Measurements from ENCODE around the gene MB.

MB gene

DNA sequence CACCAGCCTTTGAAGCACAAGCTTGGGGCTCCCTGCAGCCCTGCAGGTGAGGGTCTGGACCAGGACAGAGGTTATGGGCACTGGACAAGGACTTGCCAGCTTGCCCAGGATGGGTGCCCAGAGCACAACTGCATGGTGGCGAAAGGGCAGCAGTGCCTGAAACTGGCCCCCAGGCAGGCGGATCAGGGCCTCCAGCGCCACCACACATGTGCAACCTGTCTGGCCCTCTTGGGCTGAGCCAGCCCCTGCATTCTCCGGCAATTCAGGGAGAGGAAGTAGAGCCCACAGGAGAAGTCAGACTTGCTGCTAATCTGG lies 18.8 kb downstream of the MB start:
- Histone ChIP-seq H3K27me3 (peaks cover 9% of the 10 kb centered on the region), H3K4me3 (ENCODE audit: low read depth in 1 of 2, low read length in 1 of 2) (no peak overlapping the region), H3K36me3 (no peaks in the 10 kb centered on the region), H3K4me1 (ENCODE audit: control insufficient read depth in 1 of 2, insufficient read depth in 1 of 2, low read depth in 1 of 2, low read length in 1 of 2) (peaks cover 3 to 7% of the 10 kb centered on the region in 2 experiments), H3K9me3 (no peaks in the 10 kb centered on the region), H3K27ac (no peak overlapping the region)
- no peak for TF ChIP-seq CTCF (IDR thresholded peaks at IDR 0.05)

GRCh38 chr22:35597692-35598395 lies 19.3 kb downstream of the MB start:
- Histone ChIP-seq H3K4me3 (ENCODE audit: low read depth in 1 of 2, low read length in 1 of 2) (no peak overlapping the region), H3K27ac (no peak overlapping the region), H3K36me3 (no peaks in the 10 kb centered on the region), H3K27me3 (peaks cover 9% of the 10 kb centered on the region), H3K4me1 (ENCODE audit: control insufficient read depth in 1 of 2, insufficient read depth in 1 of 2, low read depth in 1 of 2, low read length in 1 of 2) (peaks cover 3 to 7% of the 10 kb centered on the region in 2 experiments), H3K9me3 (no peaks in the 10 kb centered on the region)
- TF ChIP-seq CTCF (IDR thresholded peaks at IDR 0.05): no peak

DNA sequence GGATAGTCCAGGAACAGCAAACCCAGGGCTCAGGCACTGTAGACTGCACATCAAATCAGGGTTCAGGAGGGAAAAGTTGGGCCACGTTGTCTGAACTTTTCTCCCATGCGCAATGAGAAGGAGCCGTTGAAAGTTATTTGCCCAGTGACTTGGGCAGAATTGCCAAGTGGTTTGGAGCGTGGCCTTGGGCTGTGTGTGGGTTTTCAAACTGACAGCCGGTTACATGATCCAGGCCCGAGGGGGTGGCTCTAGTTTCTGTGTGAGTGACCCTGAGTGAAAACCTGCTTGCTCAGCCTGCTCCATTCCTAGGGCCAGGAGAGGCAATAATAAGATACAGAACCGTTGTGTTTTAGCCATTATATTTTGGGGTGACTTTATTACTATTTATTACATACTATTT lies 20.3 kb downstream of the MB start:
- no peak overlapping the region for H3K4me3 ChIP-seq (ENCODE audit: low read depth in 1 of 2, low read length in 1 of 2)
- H3K9me3 ChIP-seq: no peaks in the 10 kb centered on the region
- H3K36me3 ChIP-seq: no peaks in the 10 kb centered on the region
- H3K27me3 ChIP-seq: peaks cover 9% of the 10 kb centered on the region
- TF ChIP-seq CTCF (IDR thresholded peaks at IDR 0.05): no peak
- no peaks in the 10 kb centered on the region for H3K4me1 ChIP-seq (ENCODE audit: control insufficient read depth in 1 of 2, insufficient read depth in 1 of 2, low read depth in 1 of 2, low read length in 1 of 2)
- no peak overlapping the region for H3K27ac ChIP-seq

GRCh38 chr22:35594686-35595085 lies 22.4 kb downstream of the MB start:
- Histone ChIP-seq H3K9me3 (no peaks in the 10 kb centered on the region), H3K27ac (no peak overlapping the region), H3K4me1 (ENCODE audit: control insufficient read depth in 1 of 2, insufficient read depth in 1 of 2, low read depth in 1 of 2, low read length in 1 of 2) (peaks cover under 1 to 2% of the 10 kb centered on the region in 2 experiments), H3K4me3 (ENCODE audit: low read depth in 1 of 2, low read length in 1 of 2) (no peak overlapping the region), H3K36me3 (no peaks in the 10 kb centered on the region), H3K27me3 (no peaks in the 10 kb centered on the region)
- no peak for TF ChIP-seq CTCF (IDR thresholded peaks at IDR 0.05)

- Histone ChIP-seq H3K9me3 (no peaks in the 10 kb centered on the region), H3K4me1 (ENCODE audit: control insufficient read depth in 1 of 2, insufficient read depth in 1 of 2, low read depth in 1 of 2, low read length in 1 of 2) (peaks cover 8 to 9% of the 10 kb centered on the region in 2 experiments), H3K27ac (no peak overlapping the region)
Observed at GRCh38 chr22:35593891-35594470, 23.1 kb downstream of the MB start.

More at GRCh38 chr22:35593891-35594470, 23.1 kb downstream of the MB start:
- Histone ChIP-seq H3K4me3 (ENCODE audit: low read depth in 1 of 2, low read length in 1 of 2) (no peak overlapping the region), H3K27me3 (no peaks in the 10 kb centered on the region), H3K36me3 (no peaks in the 10 kb centered on the region)
- no peak for TF ChIP-seq CTCF (IDR thresholded peaks at IDR 0.05)

All from neutrophil (primary cell).